Body of pancreas (tissue), 4 donors: ENCODE measurements around the gene HERC3.

Experiments
- CTCF ChIP-seq, 7 experiments: fragments of 450-650 bp in 4 of 7; fragments of 200-600 bp in 3 of 7; sonication (generic) in 3 of 7; IDR thresholded peaks; one replicate each; pipeline ENCODE4 v1.5.1; 2016 to 2019; ENCODE audit warnings: antibody characterized with exemption in 7 of 7
- POLR2A ChIP-seq, 3 donors: fragments of 450-650 bp; IDR thresholded peaks; one replicate each; pipeline ENCODE4 v1.6.1; 2016; ENCODE audit warnings: antibody characterized with exemption in 3 of 3, mild to moderate bottlenecking in 2 of 3

DNA sequence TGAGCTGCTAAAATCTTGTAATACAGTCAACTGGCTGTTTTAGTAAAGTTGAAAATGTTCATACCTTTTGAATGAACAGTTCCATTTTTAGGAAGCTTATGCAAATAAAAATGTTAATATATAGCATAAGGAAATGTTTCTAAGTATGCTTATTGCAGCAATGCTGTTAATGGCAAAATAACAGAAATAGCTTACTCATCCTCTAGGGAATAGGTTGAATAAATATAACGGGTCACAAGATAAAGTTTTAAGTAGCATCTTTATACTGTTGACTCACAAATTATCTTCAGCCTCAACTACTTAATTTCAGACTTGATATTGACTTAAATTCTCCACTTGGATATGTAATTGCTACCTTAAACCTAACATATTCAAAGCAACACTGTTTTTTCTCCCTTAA is 27.7 kb downstream of the HERC3 start:
- TF ChIP-seq CTCF (IDR thresholded peaks at IDR 0.05) (no peak), POLR2A (IDR thresholded peaks at IDR 0.05) (no peak)
